Large intestine (tissue), 3 donors: Measurements from ENCODE around the gene NTMT2. TPM values are rescaled to one million over a fixed set of nuclear protein-coding genes. Genes with fewer than 3 reads are reported as not detected.
"Not testable (repeated sequence)": the region's sequence is repeated elsewhere in the genome, so short reads cannot be mapped to it uniquely, and the experiment has no call there.

Experiments
- DNase-seq, 2 donors: peaks; one replicate each; pipeline versions ENCODE4 v3.0.0 to v3.0.0-alpha.2; 2013
- H3K27ac ChIP-seq: one replicate; pipeline ENCODE4 v1.5.1; 2013; ENCODE audit warnings: low read length
- H3K27me3 ChIP-seq: 2 replicates; pipeline ENCODE4 v1.6.1; 2013; ENCODE audit warnings: low read length; ENCODE audit not compliant: control insufficient read depth, insufficient read depth
- H3K36me3 ChIP-seq: 2 replicates; pipeline ENCODE4 v1.6.1; 2013; ENCODE audit warnings: low read length; ENCODE audit not compliant: control insufficient read depth, insufficient read depth
- H3K4me1 ChIP-seq: one replicate; pipeline ENCODE4 v1.6.1; 2013; ENCODE audit warnings: low read length; ENCODE audit not compliant: control insufficient read depth, insufficient read depth
- H3K4me3 ChIP-seq: one replicate; pipeline ENCODE4 v1.5.1; 2013; ENCODE audit warnings: low read length
- H3K9me3 ChIP-seq: one replicate; pipeline ENCODE4 v1.6.1; 2013; ENCODE audit warnings: mild to moderate bottlenecking, low read depth, low read length, moderate library complexity; ENCODE audit not compliant: control insufficient read depth
- WGBS: methylation state at CpG from one replicate; pipeline ENCODE4 v1.1.5; 2013; ENCODE audit warnings: low lambda C conversion rate; ENCODE audit not compliant: insufficient coverage; 5-methylcytosine and 5-hydroxymethylcytosine counted together
- polyA plus RNA-seq: library from polyadenylated mRNA; unstranded; fragments of 120-200 nt; gene quantifications from one replicate; pipeline ENCODE4 v1.2.1, GENCODE V29; 2013

Gene NTMT2
- polyA plus RNA-seq, 1 donor, result not detected

- Histone ChIP-seq H3K9me3 (no peaks in the 10 kb centered on the region), H3K4me3 (no peak overlapping the region), H3K27ac (no peak overlapping the region), H3K27me3 (no peaks in the 10 kb centered on the region), H3K4me1 (no peaks in the 10 kb centered on the region), H3K36me3 (no peaks in the 10 kb centered on the region)
- DNase-seq, result no peak
- WGBS, result no CpG with 5 or more reads among the region's 2 CpGs
These were observed 10.8 kb downstream of the NTMT2 start for GRCh38 chr1:170156594-170156993.

GRCh38 chr1:170157820-170158219 lies 12.1 kb downstream of the NTMT2 start:
- Histone ChIP-seq H3K36me3 (no peaks in the 10 kb centered on the region), H3K27me3 (no peaks in the 10 kb centered on the region), H3K4me1 (no peaks in the 10 kb centered on the region), H3K4me3 (no peak overlapping the region), H3K9me3 (no peaks in the 10 kb centered on the region), H3K27ac (no peak overlapping the region)
- no CpG with 5 or more reads among the region's 2 CpGs for WGBS
- DNase-seq, result no peak

- DNase-seq, result no peak
- no peak overlapping the region for H3K4me3 ChIP-seq
- 65% methylated on average over 4 of the region's 8 CpGs for WGBS
- H3K36me3 ChIP-seq, result no peaks in the 10 kb centered on the region
- H3K4me1 ChIP-seq, result no peaks in the 10 kb centered on the region
- no peaks in the 10 kb centered on the region for H3K9me3 ChIP-seq
- H3K27me3 ChIP-seq, result no peaks in the 10 kb centered on the region
- no peak overlapping the region for H3K27ac ChIP-seq
These were observed 16.9 kb downstream of the NTMT2 start for GRCh38 chr1:170162459-170163246.

GRCh38 chr1:170164103-170164763 lies 18.5 kb downstream of the NTMT2 start:
- H3K4me1 ChIP-seq, result no peaks in the 10 kb centered on the region
- H3K27me3 ChIP-seq, result no peaks in the 10 kb centered on the region
- no peak for DNase-seq
- H3K4me3 ChIP-seq, result no peak overlapping the region
- 100% methylated on average over 1 of the region's 4 CpGs for WGBS
- H3K9me3 ChIP-seq, result no peaks in the 10 kb centered on the region
- H3K27ac ChIP-seq, result no peak overlapping the region
- no peaks in the 10 kb centered on the region for H3K36me3 ChIP-seq

- no peak overlapping the region for H3K27ac ChIP-seq
- no peak overlapping the region for H3K4me3 ChIP-seq
- WGBS, result 88% methylated on average over 3 of the region's 7 CpGs
- H3K4me1 ChIP-seq, result no peaks in the 10 kb centered on the region
- H3K9me3 ChIP-seq, result no peaks in the 10 kb centered on the region
- no peak for DNase-seq
- H3K36me3 ChIP-seq, result no peaks in the 10 kb centered on the region
- no peaks in the 10 kb centered on the region for H3K27me3 ChIP-seq
These were observed 20.9 kb downstream of the NTMT2 start for GRCh38 chr1:170166518-170167180.

- WGBS, result 50% methylated on average over 1 of the region's 1 CpG
- Histone ChIP-seq H3K27me3 (no peaks in the 10 kb centered on the region), H3K4me3 (no peak overlapping the region), H3K9me3 (no peaks in the 10 kb centered on the region), H3K36me3 (no peaks in the 10 kb centered on the region), H3K27ac (no peak overlapping the region), H3K4me1 (no peaks in the 10 kb centered on the region)
- peak in 1 of 2 donors; percentile 10 for DNase-seq
These were observed 22.5 kb downstream of the NTMT2 start for GRCh38 chr1:170168265-170168664.

GRCh38 chr1:170170513-170170912 lies 24.8 kb downstream of the NTMT2 start:
- not testable (repeated sequence) for H3K9me3 ChIP-seq, H3K27ac ChIP-seq, H3K4me1 ChIP-seq, DNase-seq, H3K4me3 ChIP-seq, H3K36me3 ChIP-seq, H3K27me3 ChIP-seq
- WGBS, result 70% methylated on average over 2 of the region's 4 CpGs

GRCh38 chr1:170174395-170174794 lies 28.6 kb downstream of the NTMT2 start:
- Histone ChIP-seq H3K4me3 (no peak overlapping the region), H3K4me1 (no peaks in the 10 kb centered on the region), H3K27me3 (no peaks in the 10 kb centered on the region), H3K9me3 (no peaks in the 10 kb centered on the region), H3K36me3 (no peaks in the 10 kb centered on the region), H3K27ac (no peak overlapping the region)
- WGBS, result 88% methylated on average over 3 of the region's 7 CpGs
- DNase-seq, result no peak

- WGBS, result 80% methylated on average over 1 of the region's 5 CpGs
- Histone ChIP-seq H3K4me3 (no peak overlapping the region), H3K27ac (no peak overlapping the region)
These were observed 29.3 kb downstream of the NTMT2 start for GRCh38 chr1:170175041-170175440.

GRCh38 chr1:170175484-170175883 lies 29.7 kb downstream of the NTMT2 start:
- H3K27me3 ChIP-seq, result no peaks in the 10 kb centered on the region
- DNase-seq, result no peak
- H3K4me1 ChIP-seq, result no peaks in the 10 kb centered on the region
- H3K36me3 ChIP-seq, result no peaks in the 10 kb centered on the region
- WGBS, result no CpG with 5 or more reads among the region's 1 CpG
- no peaks in the 10 kb centered on the region for H3K9me3 ChIP-seq
- H3K4me3 ChIP-seq, result no peak overlapping the region
- H3K27ac ChIP-seq, result no peak overlapping the region

More at GRCh38 chr1:170175041-170175440, 29.3 kb downstream of the NTMT2 start:
- no peak for DNase-seq
- Histone ChIP-seq H3K4me1 (no peaks in the 10 kb centered on the region), H3K27me3 (no peaks in the 10 kb centered on the region), H3K36me3 (no peaks in the 10 kb centered on the region), H3K9me3 (no peaks in the 10 kb centered on the region)
